ENCODE results near the gene GLIPR1. TPM values are rescaled to one million over a fixed set of nuclear protein-coding genes. Genes with fewer than 3 reads are reported as not detected.
"Not testable (repeated sequence)": the region's sequence is repeated elsewhere in the genome, so short reads cannot be mapped to it uniquely, and the experiment has no call there.

The GLIPR1 gene
- total RNA-seq, 4 donors from 2014 or later, result 3.0 to 8.0 (median 5.0) TPM

- peaks cover 0 to 34% (median 0%) of the 10 kb centered on the region in 3 donors for H3K4me1 ChIP-seq
- intact Hi-C loops (cut with DNase I), result no loop called here
- peak overlapping the region in 2 of 4 donors; percentile 42 to 69 for H3K4me3 ChIP-seq
- H3K27ac ChIP-seq, result peak overlapping the region in 1 of 4 donors; percentile 70
- no peaks in the 10 kb centered on the region for H3K27me3 ChIP-seq
- 30 to 56% methylated on average over 4 of the region's 4 CpGs for WGBS, 2 donors
- no peak for DNase-seq
- no peaks in the 10 kb centered on the region for H3K9me3 ChIP-seq
- no peaks in the 10 kb centered on the region for H3K36me3 ChIP-seq
- peak in 1 of 4 donors; percentile 17 for TF ChIP-seq POLR2A (IDR thresholded peaks at IDR 0.05)
- TF ChIP-seq CTCF (IDR thresholded peaks at IDR 0.05), result no peak
Measured at GRCh38 chr12:75482646-75483045, 2.1 kb downstream of the GLIPR1 start.

DNA sequence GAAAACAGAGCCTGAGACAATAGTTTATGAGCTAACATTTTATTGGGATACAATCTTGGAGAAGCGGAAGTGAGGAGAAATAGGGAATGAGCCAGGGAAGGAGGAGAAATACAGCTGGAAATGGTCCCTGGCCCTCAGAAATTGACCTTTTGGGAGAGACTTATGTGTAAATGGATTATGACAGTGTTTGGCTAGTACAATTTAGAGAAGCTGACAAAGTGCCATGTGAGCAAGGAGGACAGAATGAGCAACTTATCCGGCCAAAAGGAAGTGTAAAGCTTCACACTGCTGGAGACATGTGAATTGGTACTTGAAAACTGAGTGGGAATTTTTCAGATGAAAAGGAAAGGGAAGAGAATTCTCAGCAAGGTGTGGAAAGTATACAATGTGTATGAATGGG lies 2.9 kb downstream of the GLIPR1 start:
- no peaks in the 10 kb centered on the region for H3K27me3 ChIP-seq
- H3K4me1 ChIP-seq, result peaks cover 0 to 34% (median 0%) of the 10 kb centered on the region in 3 donors
- DNase-seq, result no peak
- peak overlapping the region in 2 of 4 donors; percentile 42 to 69 for H3K4me3 ChIP-seq
- intact Hi-C loops (cut with DNase I), result no loop called here
- 73 to 83% methylated on average over 2 of the region's 2 CpGs for WGBS, 2 donors
- no peaks in the 10 kb centered on the region for H3K9me3 ChIP-seq
- TF ChIP-seq POLR2A (IDR thresholded peaks at IDR 0.05), result no peak
- no peak for TF ChIP-seq CTCF (IDR thresholded peaks at IDR 0.05)
- H3K36me3 ChIP-seq, result no peaks in the 10 kb centered on the region
- peak overlapping the region in 1 of 4 donors; percentile 70 for H3K27ac ChIP-seq

DNA sequence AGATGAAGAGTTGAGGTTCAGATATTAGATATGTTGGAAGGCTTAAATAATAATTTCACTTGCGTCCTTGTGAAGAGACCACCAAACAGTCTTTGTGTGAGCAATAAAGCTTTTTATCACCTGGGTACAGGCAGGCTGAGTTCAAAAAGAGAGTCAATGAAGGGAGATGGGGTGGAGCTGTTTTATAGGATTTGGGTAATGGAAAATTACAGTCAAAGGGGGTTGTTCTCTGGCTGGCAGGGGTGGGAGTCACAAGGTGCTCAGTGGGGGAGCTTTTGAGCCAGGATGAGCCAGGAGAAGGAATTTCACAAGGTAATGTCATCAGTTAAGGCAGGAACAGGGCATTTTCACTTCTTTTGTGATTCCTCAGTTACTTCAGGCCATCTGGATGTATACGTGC lies 3.9 kb downstream of the GLIPR1 start:
- DNase-seq; H3K9me3 ChIP-seq; H3K36me3 ChIP-seq; H3K27ac ChIP-seq; H3K4me3 ChIP-seq; H3K27me3 ChIP-seq; intact Hi-C loops (cut with DNase I): not testable (repeated sequence)
- H3K4me1 ChIP-seq, result peaks cover 0 to 39% (median 0%) of the 10 kb centered on the region in 3 donors
- 80 to 92% methylated on average over 2 of the region's 2 CpGs for WGBS, 2 donors

GRCh38 chr12:75487308-75487707 lies 6.8 kb downstream of the GLIPR1 start:
- intact Hi-C loops (cut with DNase I), result no loop called here
- 93 to 96% methylated on average over 4 of the region's 4 CpGs for WGBS, 2 donors
- Histone ChIP-seq H3K27ac (no peak overlapping the region), H3K4me3 (no peak overlapping the region), H3K27me3 (no peaks in the 10 kb centered on the region), H3K36me3 (no peaks in the 10 kb centered on the region), H3K4me1 (peaks cover 0 to 17% (median 0%) of the 10 kb centered on the region in 3 donors), H3K9me3 (no peaks in the 10 kb centered on the region)
- TF ChIP-seq CTCF (IDR thresholded peaks at IDR 0.05) (no peak), POLR2A (IDR thresholded peaks at IDR 0.05) (no peak)
- no peak for DNase-seq

- Histone ChIP-seq H3K9me3 (no peaks in the 10 kb centered on the region), H3K36me3 (peaks cover 0 to 9% (median 0%) of the 10 kb centered on the region in 3 donors), H3K4me3 (no peak overlapping the region), H3K27me3 (no peaks in the 10 kb centered on the region), H3K4me1 (peaks cover 0 to 15% (median 0%) of the 10 kb centered on the region in 3 donors), H3K27ac (no peak overlapping the region)
- intact Hi-C loops (cut with DNase I), result no loop called here
- DNase-seq, result no peak
- TF ChIP-seq CTCF (IDR thresholded peaks at IDR 0.05), result peak in 3 of 6 experiments; percentile 12 to 26 (median 16)
- TF ChIP-seq POLR2A (IDR thresholded peaks at IDR 0.05), result no peak
Measured at GRCh38 chr12:75488553-75488952, 8.0 kb downstream of the GLIPR1 start.

- Histone ChIP-seq H3K9me3 (no peaks in the 10 kb centered on the region), H3K4me3 (no peak overlapping the region), H3K27me3 (no peaks in the 10 kb centered on the region), H3K36me3 (peaks cover 0 to 15% (median 0%) of the 10 kb centered on the region in 3 donors), H3K27ac (no peak overlapping the region), H3K4me1 (peaks cover 0 to 15% (median 0%) of the 10 kb centered on the region in 3 donors)
- 83% methylated on average over 2 of the region's 2 CpGs for WGBS, 2 donors
- TF ChIP-seq CTCF (IDR thresholded peaks at IDR 0.05), result no peak
- TF ChIP-seq POLR2A (IDR thresholded peaks at IDR 0.05), result no peak
- intact Hi-C loops (cut with DNase I), result no loop called here
- DNase-seq, result no peak
Measured at GRCh38 chr12:75489187-75489586, 8.6 kb downstream of the GLIPR1 start.

All from esophagus squamous epithelium (tissue), 5 donors.